ENCODE measurements around the gene SLC26A9. TPM values are rescaled to one million over a fixed set of nuclear protein-coding genes. Genes with fewer than 3 reads are reported as not detected.
"Not testable (repeated sequence)": the region's sequence is repeated elsewhere in the genome, so short reads cannot be mapped to it uniquely, and the experiment has no call there.

The SLC26A9 gene
- total and polyA plus RNA-seq, 2 experiments from 2014 or later, result 1.0 to 4.0 TPM

GRCh38 chr1:205914155-205914507 lies 29.1 kb downstream of the SLC26A9 start:
- H3K9me3 ChIP-seq (ENCODE audit: low read depth), result no peaks in the 10 kb centered on the region
- no peak overlapping the region for H3K4me3 ChIP-seq
- H3K4me1 ChIP-seq (ENCODE audit: low read depth), result peaks cover 48% of the 10 kb centered on the region
- peak overlapping the region; percentile 95 for H3K27ac ChIP-seq
- no peak for DNase-seq (ENCODE audit: low read depth in 1 of 2, low spot score in 1 of 2)
- TF ChIP-seq, protein P1, sequence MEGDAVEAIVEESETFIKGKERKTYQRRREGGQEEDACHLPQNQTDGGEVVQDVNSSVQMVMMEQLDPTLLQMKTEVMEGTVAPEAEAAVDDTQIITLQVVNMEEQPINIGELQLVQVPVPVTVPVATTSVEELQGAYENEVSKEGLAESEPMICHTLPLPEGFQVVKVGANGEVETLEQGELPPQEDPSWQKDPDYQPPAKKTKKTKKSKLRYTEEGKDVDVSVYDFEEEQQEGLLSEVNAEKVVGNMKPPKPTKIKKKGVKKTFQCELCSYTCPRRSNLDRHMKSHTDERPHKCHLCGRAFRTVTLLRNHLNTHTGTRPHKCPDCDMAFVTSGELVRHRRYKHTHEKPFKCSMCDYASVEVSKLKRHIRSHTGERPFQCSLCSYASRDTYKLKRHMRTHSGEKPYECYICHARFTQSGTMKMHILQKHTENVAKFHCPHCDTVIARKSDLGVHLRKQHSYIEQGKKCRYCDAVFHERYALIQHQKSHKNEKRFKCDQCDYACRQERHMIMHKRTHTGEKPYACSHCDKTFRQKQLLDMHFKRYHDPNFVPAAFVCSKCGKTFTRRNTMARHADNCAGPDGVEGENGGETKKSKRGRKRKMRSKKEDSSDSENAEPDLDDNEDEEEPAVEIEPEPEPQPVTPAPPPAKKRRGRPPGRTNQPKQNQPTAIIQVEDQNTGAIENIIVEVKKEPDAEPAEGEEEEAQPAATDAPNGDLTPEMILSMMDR (IDR thresholded peaks at IDR 0.05; ENCODE audit: low read depth, low read length), result no peak
- no peaks in the 10 kb centered on the region for H3K27me3 ChIP-seq
- H3K36me3 ChIP-seq, result no peaks in the 10 kb centered on the region

DNA sequence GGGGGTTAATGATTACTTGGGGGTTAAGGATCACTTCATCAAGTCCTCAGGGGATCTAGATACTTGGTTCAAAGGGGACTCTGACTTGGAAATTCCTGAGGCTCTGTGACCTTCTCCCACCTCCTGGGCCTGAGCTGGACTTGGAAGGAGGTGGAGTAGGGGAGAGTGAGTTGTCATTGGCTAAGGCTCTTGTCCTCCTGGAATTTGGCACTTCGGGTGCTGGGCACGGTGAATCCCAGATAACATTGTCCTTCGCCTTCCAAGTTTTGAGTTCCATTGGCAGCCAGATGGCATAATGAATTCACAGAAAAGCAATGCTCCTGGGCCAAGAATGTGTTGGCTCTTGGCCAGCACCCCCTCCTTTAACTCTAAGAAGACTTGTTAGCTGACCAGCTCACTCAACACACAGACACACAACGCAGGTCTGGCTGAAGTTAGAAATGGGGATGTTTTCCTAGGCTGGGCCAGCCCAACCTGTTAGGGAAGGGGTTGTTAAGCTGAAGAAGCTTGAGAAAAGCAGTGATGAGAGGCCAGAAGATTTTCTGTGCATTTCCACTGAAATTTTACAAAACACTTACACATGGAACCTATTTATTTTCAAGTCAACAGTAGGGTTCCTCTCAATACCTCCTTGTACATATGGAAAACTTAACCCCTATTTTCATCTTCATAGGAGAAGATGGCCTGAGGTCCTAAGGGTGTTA lies 29.7 kb downstream of the SLC26A9 start:
- TF ChIP-seq, protein P1 (IDR thresholded peaks at IDR 0.05; ENCODE audit: low read depth, low read length), result no peak
- no peaks in the 10 kb centered on the region for H3K9me3 ChIP-seq (ENCODE audit: low read depth)
- H3K27ac ChIP-seq, result peak overlapping the region; percentile 95
- no peak overlapping the region for H3K4me3 ChIP-seq
- H3K27me3 ChIP-seq, result no peaks in the 10 kb centered on the region
- H3K36me3 ChIP-seq, result no peaks in the 10 kb centered on the region
- DNase-seq (ENCODE audit: low read depth in 1 of 2, low spot score in 1 of 2), result peak; percentile 59 to 89
- peaks cover 45% of the 10 kb centered on the region for H3K4me1 ChIP-seq (ENCODE audit: low read depth)

GRCh38 chr1:205907794-205908193 lies 35.5 kb downstream of the SLC26A9 start:
- H3K4me3 ChIP-seq, result no peak overlapping the region
- no peak overlapping the region for H3K27ac ChIP-seq
- H3K36me3 ChIP-seq, result no peaks in the 10 kb centered on the region
- DNase-seq (ENCODE audit: low read depth in 1 of 2, low spot score in 1 of 2), result peak; percentile 49 to 61
- no peaks in the 10 kb centered on the region for H3K9me3 ChIP-seq (ENCODE audit: low read depth)
- TF ChIP-seq, protein P1 (IDR thresholded peaks at IDR 0.05; ENCODE audit: low read depth, low read length), result peak; percentile 65
- H3K4me1 ChIP-seq (ENCODE audit: low read depth), result no peaks in the 10 kb centered on the region
- H3K27me3 ChIP-seq, result no peaks in the 10 kb centered on the region

- H3K27ac ChIP-seq; H3K36me3 ChIP-seq; H3K27me3 ChIP-seq; DNase-seq (ENCODE audit: low read depth in 1 of 2, low spot score in 1 of 2); H3K4me1 ChIP-seq (ENCODE audit: low read depth); H3K4me3 ChIP-seq; H3K9me3 ChIP-seq (ENCODE audit: low read depth): not testable (repeated sequence)
These were observed 38.2 kb downstream of the SLC26A9 start for GRCh38 chr1:205905095-205905494.

- Histone ChIP-seq H3K4me3 (no peak overlapping the region), H3K27me3 (no peaks in the 10 kb centered on the region), H3K27ac (no peak overlapping the region), H3K4me1 (ENCODE audit: low read depth) (no peaks in the 10 kb centered on the region), H3K9me3 (ENCODE audit: low read depth) (no peaks in the 10 kb centered on the region), H3K36me3 (no peaks in the 10 kb centered on the region)
- TF ChIP-seq, protein P1 (IDR thresholded peaks at IDR 0.05; ENCODE audit: low read depth, low read length), result no peak
- DNase-seq (ENCODE audit: low read depth in 1 of 2, low spot score in 1 of 2), result no peak
These were observed 46.9 kb downstream of the SLC26A9 start for GRCh38 chr1:205896351-205896750.

DNA sequence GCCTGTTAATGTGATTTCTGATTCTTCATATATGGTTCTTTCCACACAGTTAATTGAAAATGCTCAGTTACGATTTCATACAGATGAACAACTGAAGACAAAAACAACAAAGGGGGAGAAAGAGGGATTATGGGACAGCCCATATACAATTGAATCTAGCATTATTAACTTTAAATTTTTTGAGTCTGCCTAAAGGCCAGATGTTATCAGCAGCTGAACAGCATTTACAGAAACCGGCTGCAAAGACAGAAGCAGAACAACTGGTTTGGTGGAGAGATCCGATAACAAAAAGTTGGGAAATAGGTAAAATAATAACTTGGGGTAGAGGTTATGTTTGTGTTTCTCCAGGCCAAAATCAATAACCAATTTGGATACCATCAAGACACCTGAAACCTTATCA lies 49.1 kb downstream of the SLC26A9 start:
- H3K4me1 ChIP-seq (ENCODE audit: low read depth); H3K36me3 ChIP-seq; H3K9me3 ChIP-seq (ENCODE audit: low read depth); DNase-seq (ENCODE audit: low read depth in 1 of 2, low spot score in 1 of 2); H3K27ac ChIP-seq; H3K4me3 ChIP-seq; H3K27me3 ChIP-seq: not testable (repeated sequence)

GRCh38 chr1:205892175-205892574 lies 51.1 kb downstream of the SLC26A9 start:
- not testable (repeated sequence) for H3K27me3 ChIP-seq; H3K36me3 ChIP-seq; H3K4me3 ChIP-seq; H3K4me1 ChIP-seq (ENCODE audit: low read depth); DNase-seq (ENCODE audit: low read depth in 1 of 2, low spot score in 1 of 2); H3K27ac ChIP-seq; H3K9me3 ChIP-seq (ENCODE audit: low read depth)

- not testable (repeated sequence) for H3K27me3 ChIP-seq; H3K9me3 ChIP-seq (ENCODE audit: low read depth); H3K4me3 ChIP-seq; H3K27ac ChIP-seq; H3K4me1 ChIP-seq (ENCODE audit: low read depth); DNase-seq (ENCODE audit: low read depth in 1 of 2, low spot score in 1 of 2); H3K36me3 ChIP-seq
These were observed 51.8 kb downstream of the SLC26A9 start for GRCh38 chr1:205891481-205891880.

DNA sequence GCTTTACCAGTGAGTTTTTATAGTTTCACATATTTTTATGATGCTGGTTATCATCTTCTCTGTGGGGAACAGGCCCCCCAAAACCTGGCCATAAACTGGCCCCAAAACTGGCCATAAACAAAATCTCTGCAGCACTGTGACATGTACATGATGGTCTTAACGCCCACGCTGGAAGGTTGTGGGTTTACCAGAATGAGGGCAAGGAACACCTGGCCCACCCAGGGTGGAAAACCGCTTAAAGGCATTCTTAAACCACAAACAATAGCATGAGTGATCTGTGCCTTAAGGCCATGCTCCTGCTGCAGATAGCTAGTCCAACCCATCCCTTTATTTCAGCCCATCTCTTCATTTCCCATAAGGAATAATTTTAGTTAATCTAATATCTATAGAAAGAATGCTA lies 52.6 kb downstream of the SLC26A9 start:
- not testable (repeated sequence) for DNase-seq (ENCODE audit: low read depth in 1 of 2, low spot score in 1 of 2); H3K4me3 ChIP-seq; H3K4me1 ChIP-seq (ENCODE audit: low read depth); H3K36me3 ChIP-seq; H3K9me3 ChIP-seq (ENCODE audit: low read depth); H3K27ac ChIP-seq; H3K27me3 ChIP-seq

DNA sequence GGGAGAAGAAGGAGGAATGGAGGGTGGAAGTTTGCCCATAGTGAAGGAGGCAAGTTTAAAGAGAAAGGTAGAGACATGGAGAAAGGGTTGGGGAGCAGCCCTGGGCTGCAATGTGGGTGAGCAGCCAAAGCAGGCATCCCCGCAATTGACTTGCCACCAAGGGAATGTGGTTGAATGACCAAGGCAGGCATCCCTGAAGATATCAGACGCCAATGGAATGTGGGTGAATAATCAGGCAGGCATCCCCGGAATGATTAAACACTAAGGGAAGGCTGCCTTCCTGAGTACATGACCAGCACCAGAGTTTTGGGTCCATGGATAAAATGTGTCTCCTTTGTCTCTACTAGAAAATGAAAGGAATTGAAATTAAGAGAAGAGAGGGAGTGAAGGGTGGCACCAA lies 53.5 kb downstream of the SLC26A9 start:
- H3K36me3 ChIP-seq; H3K27me3 ChIP-seq; H3K4me1 ChIP-seq (ENCODE audit: low read depth); H3K4me3 ChIP-seq; H3K27ac ChIP-seq; H3K9me3 ChIP-seq (ENCODE audit: low read depth): not testable (repeated sequence)
- DNase-seq (ENCODE audit: low read depth in 1 of 2, low spot score in 1 of 2), result peak in 1 of 2 donors; percentile 82

Data from cardiac muscle cell (in vitro differentiated cells and primary cell).